Measurements from ENCODE around the gene KRTAP10-5. TPM values are rescaled to one million over a fixed set of nuclear protein-coding genes. Genes with fewer than 3 reads are reported as not detected.
"Not testable (repeated sequence)": the region's sequence is repeated elsewhere in the genome, so short reads cannot be mapped to it uniquely, and the experiment has no call there.

Gene KRTAP10-5
- total and polyA plus RNA-seq, 5 donors = not detected

DNA sequence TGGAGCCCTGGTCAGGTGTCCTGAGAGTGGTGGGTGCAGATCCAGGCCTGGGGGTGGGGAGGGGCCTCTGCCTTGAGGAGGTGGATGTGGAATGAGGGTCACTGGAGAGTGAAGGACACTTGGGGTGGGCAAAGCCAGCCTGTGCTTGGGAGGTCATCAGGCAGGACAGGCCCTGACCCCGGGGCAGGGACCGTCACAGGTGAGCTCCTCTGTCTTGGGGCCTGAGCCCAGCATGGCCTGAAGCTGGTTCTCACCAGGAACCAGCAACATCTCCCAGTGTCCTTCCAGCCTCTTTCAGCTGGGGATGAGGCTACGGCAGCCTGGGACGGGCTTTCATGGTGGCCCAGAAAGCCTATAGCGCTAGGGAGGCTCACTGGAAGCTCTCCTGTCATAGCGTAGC is 28.3 kb downstream of the KRTAP10-5 start:
- ATAC-seq (no peak), DNase-seq (no peak)
- intact Hi-C loops (cut with DNase I) = no loop called here
- Histone ChIP-seq H3K9me3 (ENCODE audit: control insufficient read depth, low read length) (no peaks in the 10 kb centered on the region), H3K4me3 (ENCODE audit: low read length) (no peak overlapping the region), H3K4me1 (ENCODE audit: control insufficient read depth, insufficient read depth, low read length) (no peaks in the 10 kb centered on the region), H3K27ac (ENCODE audit: low read length) (no peak overlapping the region), H3K27me3 (ENCODE audit: control insufficient read depth, insufficient read depth) (no peaks in the 10 kb centered on the region)
- 93% methylated on average over 6 of the region's 6 CpGs for WGBS

DNA sequence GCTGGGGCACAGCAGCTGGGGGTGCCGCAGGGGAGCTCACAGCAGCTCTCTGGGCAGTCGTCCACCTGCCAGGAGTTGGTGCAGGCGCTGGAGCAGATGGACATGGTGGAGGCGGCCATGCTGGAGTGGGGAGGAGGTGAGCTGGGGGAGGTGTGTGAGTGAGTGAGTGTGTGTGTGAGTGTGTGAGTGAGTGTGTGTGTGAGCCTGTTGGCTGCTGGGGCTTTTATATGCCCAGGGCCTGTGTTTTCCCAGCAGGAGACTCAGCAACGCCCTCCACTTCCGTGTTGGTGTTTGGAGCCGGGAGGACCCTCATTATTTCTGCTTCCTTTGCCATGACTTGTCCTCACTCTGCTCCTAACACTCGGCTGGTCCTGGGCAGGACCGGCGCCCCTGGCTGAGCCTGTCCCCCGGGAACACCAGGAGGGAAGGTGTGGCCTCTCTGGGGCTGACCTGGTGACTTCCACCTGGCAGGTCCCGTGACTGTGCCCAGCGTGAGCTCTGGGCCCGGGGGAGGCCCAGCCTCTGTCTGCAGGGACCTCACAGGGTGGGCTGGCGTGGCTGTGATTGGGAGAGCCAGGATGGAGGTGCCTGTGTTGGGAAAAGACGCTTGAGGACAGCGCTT is 29.0 kb downstream of the KRTAP10-5 start, which contains the start of gene KRTAP10-2:
KRTAP10-2 (minus strand) TSS at position 166 of the 622 bp plus-strand sequence; CDS start at position 119, 47 bp downstream.
- peak; percentile 25 to 26 for ATAC-seq
- no peaks in the 10 kb centered on the region for H3K4me1 ChIP-seq (ENCODE audit: control insufficient read depth, insufficient read depth, low read length)
- 50% methylated on average over 17 of the region's 17 CpGs for WGBS
- H3K27ac ChIP-seq (ENCODE audit: low read length) = no peak within 1 kb of the TSS
- intact Hi-C loops (cut with DNase I) = no loop called here
- H3K9me3 ChIP-seq (ENCODE audit: control insufficient read depth, low read length) = no peaks in the 10 kb centered on the region
- no peaks in the 10 kb centered on the region for H3K27me3 ChIP-seq (ENCODE audit: control insufficient read depth, insufficient read depth)
- no peak within 1 kb of the TSS for H3K4me3 ChIP-seq (ENCODE audit: low read length)
- DNase-seq = peak in 1 of 3 donors; percentile 46

DNA sequence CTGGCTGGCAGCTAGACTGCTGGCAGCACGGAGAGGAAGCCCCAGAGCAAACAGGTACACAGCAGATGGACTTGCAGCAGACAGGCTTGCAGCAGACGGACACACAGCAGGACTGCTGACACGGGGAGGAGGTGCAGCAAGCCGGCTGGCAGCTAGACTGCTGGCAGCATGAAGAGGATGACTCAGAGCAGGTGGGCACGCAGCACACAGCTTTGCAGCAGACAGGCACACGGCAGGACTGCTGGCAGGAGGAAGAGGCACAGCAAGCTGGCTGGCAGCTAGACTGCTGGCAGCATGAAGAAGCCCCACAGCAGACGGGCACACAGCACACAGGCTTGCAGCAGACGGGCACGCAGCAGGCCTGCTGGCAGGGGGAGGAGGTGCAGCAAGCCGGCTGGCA is 29.6 kb downstream of the KRTAP10-5 start:
- no peak for ATAC-seq
- peak in 1 of 3 donors; percentile 36 for DNase-seq
- H3K27me3 ChIP-seq (ENCODE audit: control insufficient read depth, insufficient read depth) = no peaks in the 10 kb centered on the region
- H3K27ac ChIP-seq (ENCODE audit: low read length) = no peak overlapping the region
- H3K4me1 ChIP-seq (ENCODE audit: control insufficient read depth, insufficient read depth, low read length) = no peaks in the 10 kb centered on the region
- intact Hi-C loops (cut with DNase I) = no loop called here
- WGBS = 78% methylated on average over 10 of the region's 10 CpGs
- H3K4me3 ChIP-seq (ENCODE audit: low read length) = no peak overlapping the region
- no peaks in the 10 kb centered on the region for H3K9me3 ChIP-seq (ENCODE audit: control insufficient read depth, low read length)

DNA sequence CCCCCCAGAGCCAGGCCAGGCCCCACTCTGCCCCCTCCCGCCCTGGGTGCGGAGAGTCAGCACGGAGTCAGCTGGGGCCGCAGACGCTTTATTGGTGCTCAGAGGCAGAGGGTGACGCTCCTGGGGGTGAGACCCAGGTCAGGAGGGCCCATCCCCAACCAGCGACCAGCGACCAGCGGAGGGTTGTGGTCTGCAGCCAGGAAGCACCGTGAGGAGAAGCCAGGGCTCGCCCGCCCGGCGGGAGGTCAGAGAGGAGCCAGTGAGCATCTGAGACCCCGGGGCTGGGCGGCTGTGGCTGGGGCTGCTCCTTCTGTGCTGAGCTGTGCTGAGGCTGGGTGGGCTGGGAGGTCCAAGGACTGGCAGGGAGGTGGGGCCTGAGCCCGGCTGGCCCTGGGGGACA is 30.1 kb downstream of the KRTAP10-5 start:
- H3K27me3 ChIP-seq (ENCODE audit: control insufficient read depth, insufficient read depth); H3K4me1 ChIP-seq (ENCODE audit: control insufficient read depth, insufficient read depth, low read length); H3K9me3 ChIP-seq (ENCODE audit: control insufficient read depth, low read length); H3K27ac ChIP-seq (ENCODE audit: low read length); H3K4me3 ChIP-seq (ENCODE audit: low read length); intact Hi-C loops (cut with DNase I): not testable (repeated sequence)
- DNase-seq (peak in 2 of 3 donors; percentile 26 to 38), ATAC-seq (peak; percentile 17 to 31)
- 58% methylated on average over 17 of the region's 17 CpGs for WGBS

DNA sequence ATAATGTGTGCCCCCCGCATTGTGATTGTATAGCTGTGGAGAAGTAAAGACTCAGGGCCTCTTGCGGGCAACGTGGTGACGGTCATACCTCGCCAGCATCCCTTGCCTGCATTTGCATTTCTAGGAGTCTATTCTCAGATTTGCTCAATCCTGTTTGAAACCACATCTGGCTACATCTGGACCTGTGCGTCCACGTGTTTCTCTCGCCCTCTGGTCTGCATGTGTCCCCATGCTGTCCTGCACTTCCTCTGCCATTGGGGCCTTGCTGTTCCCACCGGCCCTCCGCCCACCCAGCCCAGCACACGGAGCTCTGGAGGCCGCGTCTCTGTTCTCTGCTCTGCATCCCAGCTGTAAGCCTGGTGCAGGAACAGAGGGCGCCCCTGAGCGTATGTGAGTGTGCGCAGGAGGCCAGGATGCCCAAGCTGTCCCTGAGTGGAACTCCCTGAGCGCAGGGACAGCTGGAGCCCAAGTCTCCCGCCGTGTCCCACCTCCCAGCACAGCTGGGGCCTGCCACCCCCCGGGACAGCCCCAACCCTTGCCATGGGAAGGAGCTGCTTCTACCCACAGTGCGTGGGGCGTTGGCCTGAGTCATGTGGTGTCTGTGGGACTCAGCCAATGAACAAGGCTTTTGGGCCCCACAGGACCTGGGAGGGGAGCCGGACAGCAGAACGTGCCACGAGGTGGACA is 30.7 kb downstream of the KRTAP10-5 start:
- no peak overlapping the region for H3K4me3 ChIP-seq (ENCODE audit: low read length)
- H3K4me1 ChIP-seq (ENCODE audit: control insufficient read depth, insufficient read depth, low read length) = no peaks in the 10 kb centered on the region
- no peaks in the 10 kb centered on the region for H3K27me3 ChIP-seq (ENCODE audit: control insufficient read depth, insufficient read depth)
- peak; percentile 17 to 23 for ATAC-seq
- peak in 1 of 3 donors; percentile 25 for DNase-seq
- intact Hi-C loops (cut with DNase I) = no loop called here
- 77% methylated on average over 25 of the region's 25 CpGs for WGBS
- no peak overlapping the region for H3K27ac ChIP-seq (ENCODE audit: low read length)
- H3K9me3 ChIP-seq (ENCODE audit: control insufficient read depth, low read length) = no peaks in the 10 kb centered on the region

DNA sequence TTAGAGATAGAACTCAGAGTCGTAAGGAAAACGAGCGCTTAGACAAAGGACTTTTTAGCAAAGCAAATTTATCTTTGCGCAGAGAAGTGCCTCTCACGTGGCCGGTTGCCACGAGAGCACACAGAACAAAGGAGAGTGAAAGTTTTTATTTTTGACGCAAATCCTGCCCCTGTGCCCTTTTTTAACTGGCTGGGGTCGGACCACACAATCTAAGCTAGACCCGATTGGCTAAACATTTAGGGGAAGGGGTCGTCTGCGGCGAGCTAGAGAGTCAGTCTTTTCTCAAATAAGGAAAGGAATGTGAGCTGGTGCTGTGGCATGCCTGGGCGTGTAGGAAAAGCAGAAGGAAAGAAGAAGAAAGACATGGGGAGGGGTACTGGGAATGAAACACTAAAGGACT is 31.5 kb downstream of the KRTAP10-5 start:
- Histone ChIP-seq H3K4me1 (ENCODE audit: control insufficient read depth, insufficient read depth, low read length) (no peaks in the 10 kb centered on the region), H3K9me3 (ENCODE audit: control insufficient read depth, low read length) (no peaks in the 10 kb centered on the region), H3K27ac (ENCODE audit: low read length) (no peak overlapping the region), H3K27me3 (ENCODE audit: control insufficient read depth, insufficient read depth) (no peaks in the 10 kb centered on the region), H3K4me3 (ENCODE audit: low read length) (no peak overlapping the region)
- no peak for ATAC-seq
- DNase-seq = no peak
- 33% methylated on average over 14 of the region's 14 CpGs for WGBS
- intact Hi-C loops (cut with DNase I) = no loop called here

DNA sequence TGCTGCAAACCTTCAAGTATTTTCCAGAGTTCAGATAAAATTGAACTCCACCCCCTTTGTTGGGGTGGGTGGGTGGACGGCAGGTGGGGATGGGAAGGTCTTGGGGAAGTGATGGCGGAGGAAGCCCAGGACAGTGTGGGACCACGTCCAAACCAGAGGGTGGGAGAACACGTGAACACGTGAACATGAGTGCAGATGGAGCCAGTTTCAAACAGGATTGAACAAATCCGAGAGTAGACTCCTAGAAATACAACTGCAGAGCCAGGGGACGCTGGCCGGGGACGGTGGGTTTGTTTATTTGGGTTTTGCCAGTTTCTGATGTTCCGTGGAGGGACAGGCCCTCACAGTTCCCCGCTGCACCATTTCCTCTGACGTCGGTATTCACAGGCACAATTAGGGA is 32.0 kb downstream of the KRTAP10-5 start:
- no peak overlapping the region for H3K4me3 ChIP-seq (ENCODE audit: low read length)

DNA sequence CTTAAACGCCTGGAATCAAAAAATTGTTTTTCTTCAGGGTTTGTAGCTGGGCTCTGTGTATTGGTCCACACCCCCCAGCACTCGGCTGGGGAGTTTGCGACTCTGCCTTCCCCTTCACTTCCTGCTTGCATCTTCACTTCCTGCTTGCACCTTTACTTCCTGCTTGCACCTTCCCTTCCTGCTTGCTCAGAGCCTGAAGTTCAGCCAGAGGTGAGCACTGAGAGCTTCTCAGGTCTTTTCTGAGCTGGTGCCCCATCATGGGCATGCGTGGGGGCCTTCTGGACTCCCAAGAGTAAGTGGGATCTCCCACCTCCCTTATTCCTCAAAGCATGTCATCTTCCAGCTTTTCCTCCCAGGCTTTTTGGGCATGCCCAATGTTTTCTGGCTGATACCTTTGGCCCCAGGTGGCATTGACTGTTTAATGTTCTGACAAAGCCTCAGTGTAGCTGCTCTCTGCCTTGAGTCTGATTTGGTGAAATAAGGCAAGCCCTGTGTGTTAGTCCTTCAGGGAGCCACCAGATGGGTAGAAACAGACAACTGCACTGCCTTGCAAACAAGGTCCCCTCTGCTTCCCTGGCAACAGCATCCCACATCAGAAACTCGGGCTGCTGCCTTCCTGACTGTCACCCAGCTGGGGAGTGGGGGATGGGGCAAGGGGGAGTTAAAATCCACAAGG is 32.6 kb downstream of the KRTAP10-5 start:
- Histone ChIP-seq H3K27ac (ENCODE audit: low read length) (no peak overlapping the region), H3K4me3 (ENCODE audit: low read length) (no peak overlapping the region), H3K27me3 (ENCODE audit: control insufficient read depth, insufficient read depth) (no peaks in the 10 kb centered on the region), H3K4me1 (ENCODE audit: control insufficient read depth, insufficient read depth, low read length) (no peaks in the 10 kb centered on the region), H3K9me3 (ENCODE audit: control insufficient read depth, low read length) (no peaks in the 10 kb centered on the region)
- WGBS = 51% methylated on average over 5 of the region's 5 CpGs
- intact Hi-C loops (cut with DNase I) = no loop called here
- no peak for ATAC-seq
- no peak for DNase-seq

More for the DNA sequence above, 32.0 kb downstream of the KRTAP10-5 start:
- H3K27me3 ChIP-seq (ENCODE audit: control insufficient read depth, insufficient read depth) = no peaks in the 10 kb centered on the region
- H3K27ac ChIP-seq (ENCODE audit: low read length) = no peak overlapping the region
- WGBS = 56% methylated on average over 13 of the region's 13 CpGs
- no peak for ATAC-seq
- intact Hi-C loops (cut with DNase I) = no loop called here
- no peaks in the 10 kb centered on the region for H3K9me3 ChIP-seq (ENCODE audit: control insufficient read depth, low read length)
- DNase-seq = no peak
- no peaks in the 10 kb centered on the region for H3K4me1 ChIP-seq (ENCODE audit: control insufficient read depth, insufficient read depth, low read length)

DNA sequence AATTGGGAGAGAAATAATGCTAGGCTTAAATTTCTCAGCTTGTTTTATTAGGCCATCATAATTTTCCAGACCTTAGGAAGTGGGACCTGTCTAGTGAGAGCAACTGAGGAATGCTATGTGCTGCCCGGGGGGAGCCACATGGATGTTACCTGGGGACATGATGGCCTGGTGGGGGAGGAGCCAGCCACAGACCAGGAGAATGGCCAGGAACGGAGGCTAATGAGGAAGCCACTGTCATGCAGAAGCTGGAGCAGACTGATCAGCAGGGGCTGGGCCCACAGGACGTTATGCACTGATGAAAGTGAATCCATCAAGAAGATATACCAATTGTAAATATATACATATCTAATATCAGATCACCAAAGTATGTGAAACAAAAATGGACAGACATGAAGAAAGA is 35.8 kb downstream of the KRTAP10-5 start:
- intact Hi-C loops (cut with DNase I) = no loop called here
- H3K4me3 ChIP-seq (ENCODE audit: low read length) = no peak overlapping the region
- ATAC-seq (no peak), DNase-seq (peak in 1 of 3 donors; percentile 18)
- H3K9me3 ChIP-seq (ENCODE audit: control insufficient read depth, low read length) = no peaks in the 10 kb centered on the region
- no peak overlapping the region for H3K27ac ChIP-seq (ENCODE audit: low read length)
- no peaks in the 10 kb centered on the region for H3K27me3 ChIP-seq (ENCODE audit: control insufficient read depth, insufficient read depth)
- H3K4me1 ChIP-seq (ENCODE audit: control insufficient read depth, insufficient read depth, low read length) = no peaks in the 10 kb centered on the region
- 72% methylated on average over 3 of the region's 3 CpGs for WGBS

DNA sequence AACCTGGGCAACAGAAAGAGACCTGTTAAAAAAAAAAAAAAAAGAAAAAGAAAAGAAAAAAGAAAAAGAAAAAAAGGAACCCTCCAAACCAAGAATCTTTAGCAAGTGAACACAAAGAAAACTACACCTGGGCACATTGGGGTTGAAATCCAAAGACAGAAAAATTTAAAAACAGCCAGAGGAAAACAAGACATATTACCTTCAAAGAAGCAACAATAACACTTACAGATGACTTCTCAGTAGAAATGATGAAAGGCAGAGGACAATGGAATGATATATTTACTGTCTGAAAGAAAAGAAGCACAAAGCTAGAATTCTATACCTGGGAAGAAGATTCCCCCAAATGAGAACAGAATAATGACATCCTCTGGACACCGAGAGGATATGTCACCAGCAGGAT is 37.7 kb downstream of the KRTAP10-5 start:
- ATAC-seq (no peak), DNase-seq (no peak)
- Histone ChIP-seq H3K9me3 (ENCODE audit: control insufficient read depth, low read length) (no peaks in the 10 kb centered on the region), H3K27me3 (ENCODE audit: control insufficient read depth, insufficient read depth) (no peaks in the 10 kb centered on the region), H3K27ac (ENCODE audit: low read length) (no peak overlapping the region), H3K4me3 (ENCODE audit: low read length) (no peak overlapping the region), H3K4me1 (ENCODE audit: control insufficient read depth, insufficient read depth, low read length) (no peaks in the 10 kb centered on the region)
- 82% methylated on average over 1 of the region's 1 CpG for WGBS
- intact Hi-C loops (cut with DNase I) = no loop called here

DNA sequence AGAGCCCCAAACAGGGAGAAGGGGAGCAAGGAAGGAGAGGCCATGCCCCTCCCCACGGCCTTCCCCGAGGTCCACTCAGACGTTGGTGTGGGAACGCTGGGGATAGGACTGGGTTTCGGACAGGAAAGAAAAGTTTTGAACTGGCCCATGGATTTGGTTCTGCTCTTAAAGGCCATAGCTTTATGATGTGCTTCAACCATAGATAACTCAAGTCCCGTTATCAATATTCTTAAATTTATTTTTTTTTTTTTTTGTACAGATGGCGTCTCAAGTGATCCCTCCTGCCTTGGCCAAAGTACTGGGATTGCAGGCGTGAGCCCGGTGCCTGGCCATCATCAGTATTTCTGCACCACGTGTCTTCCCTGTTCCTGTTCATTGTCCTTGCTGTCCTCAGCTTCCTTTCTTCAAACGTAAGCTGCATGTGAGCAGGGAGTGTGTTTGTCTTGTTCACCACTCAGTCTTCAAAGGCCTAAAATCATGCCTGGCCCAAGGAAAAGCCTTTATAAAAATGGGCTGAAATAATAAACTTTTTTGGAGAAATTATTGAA is 39.6 kb downstream of the KRTAP10-5 start:
- Histone ChIP-seq H3K27me3 (ENCODE audit: control insufficient read depth, insufficient read depth) (no peaks in the 10 kb centered on the region), H3K4me1 (ENCODE audit: control insufficient read depth, insufficient read depth, low read length) (no peaks in the 10 kb centered on the region), H3K27ac (ENCODE audit: low read length) (no peak overlapping the region), H3K4me3 (ENCODE audit: low read length) (no peak overlapping the region), H3K9me3 (ENCODE audit: control insufficient read depth, low read length) (no peaks in the 10 kb centered on the region)
- intact Hi-C loops (cut with DNase I) = no loop called here
- ATAC-seq (no peak), DNase-seq (no peak)
- WGBS = 77% methylated on average over 11 of the region's 11 CpGs

Data from right cardiac atrium (tissue), 5 donors.